GM21381 (cell line): ENCODE measurements around the gene TNP2.
A peak's percentile ranks its signal among the peaks of the same experiment; 100 is the strongest.
"Not testable (repeated sequence)": the region's sequence is repeated elsewhere in the genome, so short reads cannot be mapped to it uniquely, and the experiment has no call there.

Source experiments
- ATAC-seq: cut with Tn5 transposase; IDR thresholded peaks from one replicate; pipeline ENCODE4 v1.9.1; 2021; ENCODE audit warnings: mild to moderate bottlenecking, moderate library complexity; ENCODE audit not compliant: unreplicated experiment

The TNP2 gene

GRCh38 chr16:11301645-11302501, 32.7 kb upstream of the TNP2 start:
- no peak for ATAC-seq

GRCh38 chr16:11300560-11300892, 31.4 kb upstream of the TNP2 start:
- no peak for ATAC-seq

GRCh38 chr16:11299865-11300559, 30.9 kb upstream of the TNP2 start:
- ATAC-seq = no peak

- peak; percentile 27 for ATAC-seq
Measured at GRCh38 chr16:11298950-11299547, 29.9 kb upstream of the TNP2 start.

- no peak for ATAC-seq
Measured at GRCh38 chr16:11298143-11298900, 29.2 kb upstream of the TNP2 start.

GRCh38 chr16:11297492-11298142, 28.5 kb upstream of the TNP2 start:
- ATAC-seq = peak; percentile 76

GRCh38 chr16:11296706-11297491, 27.8 kb upstream of the TNP2 start:
- ATAC-seq = peak; percentile 13

GRCh38 chr16:11296351-11296705, 27.2 kb upstream of the TNP2 start:
- no peak for ATAC-seq

- no peak for ATAC-seq
Measured at GRCh38 chr16:11295672-11296071, 26.5 kb upstream of the TNP2 start.

GRCh38 chr16:11292076-11292748, 23.1 kb upstream of the TNP2 start:
- ATAC-seq = no peak

GRCh38 chr16:11291091-11291703, 22.1 kb upstream of the TNP2 start:
- ATAC-seq = no peak

- ATAC-seq = no peak
Measured at GRCh38 chr16:11290102-11290893, 21.2 kb upstream of the TNP2 start.

GRCh38 chr16:11289696-11290095, 20.6 kb upstream of the TNP2 start:
- not testable (repeated sequence) for ATAC-seq

- no peak for ATAC-seq
Measured at GRCh38 chr16:11289202-11289601, 20.1 kb upstream of the TNP2 start.

- no peak for ATAC-seq
Measured at GRCh38 chr16:11285842-11286241, 16.7 kb upstream of the TNP2 start.

- no peak for ATAC-seq
Measured at GRCh38 chr16:11283820-11284248, 14.7 kb upstream of the TNP2 start.

GRCh38 chr16:11280616-11281522, 11.7 kb upstream of the TNP2 start, which contains the start of gene PRM1:
Gene PRM1 (minus strand): TSS chr16:11281330. CDS start chr16:11281238, 92 bp downstream.
- no peak for ATAC-seq
